ENCODE measurements around the gene EYA2.

The EYA2 gene

DNA sequence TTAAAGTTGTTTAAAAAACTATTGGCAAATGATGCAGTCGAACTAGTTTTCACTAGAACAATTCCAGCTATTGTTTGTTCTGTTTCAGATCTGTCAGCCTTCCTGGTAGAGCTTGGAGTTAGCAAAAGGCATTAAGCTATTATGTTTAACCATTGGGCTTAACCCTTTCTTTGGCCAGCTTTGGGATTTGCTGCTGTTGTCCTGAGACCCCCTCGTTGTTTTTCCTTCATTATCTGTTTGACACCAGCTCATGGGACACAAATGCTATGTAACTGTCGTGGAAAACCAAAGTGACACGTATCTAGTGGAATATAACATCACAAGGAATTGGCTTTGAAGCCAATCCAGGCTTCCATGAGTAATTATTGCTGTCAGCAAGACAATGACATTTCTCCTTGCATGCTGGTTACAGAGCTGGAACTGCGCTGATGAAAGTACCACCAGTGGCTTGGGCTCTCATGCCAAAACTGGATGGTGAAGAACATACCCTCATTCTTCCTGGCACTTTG, 96.0 kb downstream of the EYA2 start:
- no peak for ATAC-seq
- TF ChIP-seq GLIS3 (CRISPR knock-in tag; IDR thresholded peaks at IDR 0.05) (no peak), PPARA (CRISPR knock-in tag; IDR thresholded peaks at IDR 0.05; ENCODE audit: borderline replicate concordance) (no peak), ZNF8 (CRISPR knock-in tag; IDR thresholded peaks at IDR 0.05) (no peak), SNAI2 (CRISPR knock-in tag; IDR thresholded peaks at IDR 0.05) (no peak), TOX (CRISPR knock-in tag; IDR thresholded peaks at IDR 0.05; ENCODE audit: borderline replicate concordance) (no peak), ZNF70 (CRISPR knock-in tag; IDR thresholded peaks at IDR 0.05) (no peak)
- TF ChIP-seq, protein P1, sequence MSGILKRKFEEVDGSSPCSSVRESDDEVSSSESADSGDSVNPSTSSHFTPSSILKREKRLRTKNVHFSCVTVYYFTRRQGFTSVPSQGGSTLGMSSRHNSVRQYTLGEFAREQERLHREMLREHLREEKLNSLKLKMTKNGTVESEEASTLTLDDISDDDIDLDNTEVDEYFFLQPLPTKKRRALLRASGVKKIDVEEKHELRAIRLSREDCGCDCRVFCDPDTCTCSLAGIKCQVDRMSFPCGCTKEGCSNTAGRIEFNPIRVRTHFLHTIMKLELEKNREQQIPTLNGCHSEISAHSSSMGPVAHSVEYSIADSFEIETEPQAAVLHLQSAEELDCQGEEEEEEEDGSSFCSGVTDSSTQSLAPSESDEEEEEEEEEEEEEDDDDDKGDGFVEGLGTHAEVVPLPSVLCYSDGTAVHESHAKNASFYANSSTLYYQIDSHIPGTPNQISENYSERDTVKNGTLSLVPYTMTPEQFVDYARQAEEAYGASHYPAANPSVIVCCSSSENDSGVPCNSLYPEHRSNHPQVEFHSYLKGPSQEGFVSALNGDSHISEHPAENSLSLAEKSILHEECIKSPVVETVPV (CRISPR knock-in tag; IDR thresholded peaks at IDR 0.05) = no peak

DNA sequence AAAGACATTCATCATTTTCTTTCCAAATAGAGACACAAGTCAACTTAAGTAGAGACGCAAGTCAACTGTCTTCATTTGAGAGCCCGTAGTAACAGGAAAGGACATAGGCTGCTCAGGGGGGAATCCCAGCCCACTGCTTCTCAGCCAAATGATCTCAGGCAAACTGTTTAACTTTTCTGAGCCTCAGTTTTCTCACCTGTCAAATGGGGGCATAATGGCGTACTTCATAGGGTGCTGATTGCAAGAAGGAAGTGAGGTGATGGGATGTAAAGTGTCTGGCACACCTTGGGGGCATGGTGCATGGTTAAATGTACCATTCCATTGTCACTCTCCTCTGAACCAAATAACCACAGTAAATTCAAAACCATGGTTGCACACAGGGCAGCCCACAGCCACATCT, 96.5 kb downstream of the EYA2 start:
- TF ChIP-seq ZFP30 (CRISPR knock-in tag; IDR thresholded peaks at IDR 0.05) (no peak), OSR1 (CRISPR knock-in tag; IDR thresholded peaks at IDR 0.05) (no peak), ZNF8 (CRISPR knock-in tag; IDR thresholded peaks at IDR 0.05) (no peak), SNAI2 (CRISPR knock-in tag; IDR thresholded peaks at IDR 0.05) (no peak), ZNF70 (CRISPR knock-in tag; IDR thresholded peaks at IDR 0.05) (no peak), ZC3H10 (CRISPR knock-in tag; IDR thresholded peaks at IDR 0.05) (no peak), PPARA (CRISPR knock-in tag; IDR thresholded peaks at IDR 0.05; ENCODE audit: borderline replicate concordance) (no peak), ZNF565 (CRISPR knock-in tag; conservative IDR thresholded peaks at IDR 0.05; ENCODE audit: low read depth) (no peak)
- TF ChIP-seq, protein P2, sequence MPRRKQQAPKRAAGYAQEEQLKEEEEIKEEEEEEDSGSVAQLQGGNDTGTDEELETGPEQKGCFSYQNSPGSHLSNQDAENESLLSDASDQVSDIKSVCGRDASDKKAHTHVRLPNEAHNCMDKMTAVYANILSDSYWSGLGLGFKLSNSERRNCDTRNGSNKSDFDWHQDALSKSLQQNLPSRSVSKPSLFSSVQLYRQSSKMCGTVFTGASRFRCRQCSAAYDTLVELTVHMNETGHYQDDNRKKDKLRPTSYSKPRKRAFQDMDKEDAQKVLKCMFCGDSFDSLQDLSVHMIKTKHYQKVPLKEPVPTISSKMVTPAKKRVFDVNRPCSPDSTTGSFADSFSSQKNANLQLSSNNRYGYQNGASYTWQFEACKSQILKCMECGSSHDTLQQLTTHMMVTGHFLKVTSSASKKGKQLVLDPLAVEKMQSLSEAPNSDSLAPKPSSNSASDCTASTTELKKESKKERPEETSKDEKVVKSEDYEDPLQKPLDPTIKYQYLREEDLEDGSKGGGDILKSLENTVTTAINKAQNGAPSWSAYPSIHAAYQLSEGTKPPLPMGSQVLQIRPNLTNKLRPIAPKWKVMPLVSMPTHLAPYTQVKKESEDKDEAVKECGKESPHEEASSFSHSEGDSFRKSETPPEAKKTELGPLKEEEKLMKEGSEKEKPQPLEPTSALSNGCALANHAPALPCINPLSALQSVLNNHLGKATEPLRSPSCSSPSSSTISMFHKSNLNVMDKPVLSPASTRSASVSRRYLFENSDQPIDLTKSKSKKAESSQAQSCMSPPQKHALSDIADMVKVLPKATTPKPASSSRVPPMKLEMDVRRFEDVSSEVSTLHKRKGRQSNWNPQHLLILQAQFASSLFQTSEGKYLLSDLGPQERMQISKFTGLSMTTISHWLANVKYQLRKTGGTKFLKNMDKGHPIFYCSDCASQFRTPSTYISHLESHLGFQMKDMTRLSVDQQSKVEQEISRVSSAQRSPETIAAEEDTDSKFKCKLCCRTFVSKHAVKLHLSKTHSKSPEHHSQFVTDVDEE (CRISPR knock-in tag; IDR thresholded peaks at IDR 0.05) = no peak
- TF ChIP-seq, protein P1 (CRISPR knock-in tag; IDR thresholded peaks at IDR 0.05) = no peak
- TF ChIP-seq, protein P3, sequence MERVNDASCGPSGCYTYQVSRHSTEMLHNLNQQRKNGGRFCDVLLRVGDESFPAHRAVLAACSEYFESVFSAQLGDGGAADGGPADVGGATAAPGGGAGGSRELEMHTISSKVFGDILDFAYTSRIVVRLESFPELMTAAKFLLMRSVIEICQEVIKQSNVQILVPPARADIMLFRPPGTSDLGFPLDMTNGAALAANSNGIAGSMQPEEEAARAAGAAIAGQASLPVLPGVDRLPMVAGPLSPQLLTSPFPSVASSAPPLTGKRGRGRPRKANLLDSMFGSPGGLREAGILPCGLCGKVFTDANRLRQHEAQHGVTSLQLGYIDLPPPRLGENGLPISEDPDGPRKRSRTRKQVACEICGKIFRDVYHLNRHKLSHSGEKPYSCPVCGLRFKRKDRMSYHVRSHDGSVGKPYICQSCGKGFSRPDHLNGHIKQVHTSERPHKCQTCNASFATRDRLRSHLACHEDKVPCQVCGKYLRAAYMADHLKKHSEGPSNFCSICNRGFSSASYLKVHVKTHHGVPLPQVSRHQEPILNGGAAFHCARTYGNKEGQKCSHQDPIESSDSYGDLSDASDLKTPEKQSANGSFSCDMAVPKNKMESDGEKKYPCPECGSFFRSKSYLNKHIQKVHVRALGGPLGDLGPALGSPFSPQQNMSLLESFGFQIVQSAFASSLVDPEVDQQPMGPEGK (CRISPR knock-in tag; IDR thresholded peaks at IDR 0.05; ENCODE audit: borderline replicate concordance) = no peak
- TF ChIP-seq, protein P4, sequence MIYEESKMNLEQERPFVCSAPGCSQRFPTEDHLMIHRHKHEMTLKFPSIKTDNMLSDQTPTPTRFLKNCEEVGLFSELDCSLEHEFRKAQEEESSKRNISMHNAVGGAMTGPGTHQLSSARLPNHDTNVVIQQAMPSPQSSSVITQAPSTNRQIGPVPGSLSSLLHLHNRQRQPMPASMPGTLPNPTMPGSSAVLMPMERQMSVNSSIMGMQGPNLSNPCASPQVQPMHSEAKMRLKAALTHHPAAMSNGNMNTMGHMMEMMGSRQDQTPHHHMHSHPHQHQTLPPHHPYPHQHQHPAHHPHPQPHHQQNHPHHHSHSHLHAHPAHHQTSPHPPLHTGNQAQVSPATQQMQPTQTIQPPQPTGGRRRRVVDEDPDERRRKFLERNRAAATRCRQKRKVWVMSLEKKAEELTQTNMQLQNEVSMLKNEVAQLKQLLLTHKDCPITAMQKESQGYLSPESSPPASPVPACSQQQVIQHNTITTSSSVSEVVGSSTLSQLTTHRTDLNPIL (CRISPR knock-in tag; IDR thresholded peaks at IDR 0.05; ENCODE audit: low read depth) = no peak

DNA sequence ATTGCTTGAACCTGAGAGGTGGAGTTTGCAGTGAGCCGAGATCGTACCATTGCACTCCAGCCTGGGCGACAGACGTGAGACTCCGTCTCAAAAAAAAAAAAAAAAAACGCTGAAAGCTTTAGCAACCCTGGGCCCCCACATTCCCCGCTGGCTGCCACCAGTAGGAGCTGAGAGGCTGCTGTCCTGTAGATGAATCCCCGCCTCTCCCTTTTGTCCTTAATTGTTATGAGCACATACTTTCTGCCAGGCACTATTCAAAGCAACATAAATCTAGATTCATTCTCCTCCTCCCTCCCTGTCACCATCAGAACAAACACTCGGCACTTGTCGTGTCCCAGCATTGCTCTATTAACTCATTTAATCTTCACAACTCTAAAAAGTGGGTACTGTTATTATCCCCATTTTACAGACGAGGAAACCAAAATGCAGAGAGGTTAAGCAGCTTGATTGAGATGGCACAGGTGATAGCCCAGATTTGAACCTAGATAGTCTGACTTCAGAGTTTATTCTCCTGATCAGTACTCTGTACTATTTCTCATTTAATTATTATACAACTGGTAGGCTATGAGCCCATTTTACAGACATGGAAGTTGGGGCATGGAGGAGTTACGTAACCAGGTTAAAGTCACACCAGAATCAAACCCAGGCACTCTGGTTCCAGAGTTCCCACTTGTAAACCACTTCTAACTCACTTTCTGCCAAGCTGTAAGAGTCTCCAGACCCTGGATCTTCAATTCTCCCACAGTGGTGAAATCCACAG, 97.4 kb downstream of the EYA2 start:
- no peak for ATAC-seq
- TF ChIP-seq, protein P4 (CRISPR knock-in tag; IDR thresholded peaks at IDR 0.05; ENCODE audit: low read depth) = no peak
- no peak for TF ChIP-seq RARB (CRISPR knock-in tag; IDR thresholded peaks at IDR 0.05)
- no peak for TF ChIP-seq ZNF8 (CRISPR knock-in tag; IDR thresholded peaks at IDR 0.05)
- TF ChIP-seq PPARA (CRISPR knock-in tag; IDR thresholded peaks at IDR 0.05; ENCODE audit: borderline replicate concordance) = no peak
- TF ChIP-seq TOX (CRISPR knock-in tag; IDR thresholded peaks at IDR 0.05; ENCODE audit: borderline replicate concordance) = no peak
- TF ChIP-seq, protein P3 (CRISPR knock-in tag; IDR thresholded peaks at IDR 0.05; ENCODE audit: borderline replicate concordance) = no peak
- TF ChIP-seq, protein P1 (CRISPR knock-in tag; IDR thresholded peaks at IDR 0.05) = no peak
- no peak for TF ChIP-seq ZC3H10 (CRISPR knock-in tag; IDR thresholded peaks at IDR 0.05)
- TF ChIP-seq ZNF565 (CRISPR knock-in tag; conservative IDR thresholded peaks at IDR 0.05; ENCODE audit: low read depth) = no peak
- no peak for TF ChIP-seq OSR1 (CRISPR knock-in tag; IDR thresholded peaks at IDR 0.05)
- no peak for TF ChIP-seq ZFP30 (CRISPR knock-in tag; IDR thresholded peaks at IDR 0.05)

More for the DNA sequence above, 96.5 kb downstream of the EYA2 start:
- ATAC-seq = no peak

Measured in SK-N-SH treated with all-trans-retinoic acid at 6 μM for 48 hours (cell line).